ENCODE results near the gene TGFB1.

Gene TGFB1

DNA sequence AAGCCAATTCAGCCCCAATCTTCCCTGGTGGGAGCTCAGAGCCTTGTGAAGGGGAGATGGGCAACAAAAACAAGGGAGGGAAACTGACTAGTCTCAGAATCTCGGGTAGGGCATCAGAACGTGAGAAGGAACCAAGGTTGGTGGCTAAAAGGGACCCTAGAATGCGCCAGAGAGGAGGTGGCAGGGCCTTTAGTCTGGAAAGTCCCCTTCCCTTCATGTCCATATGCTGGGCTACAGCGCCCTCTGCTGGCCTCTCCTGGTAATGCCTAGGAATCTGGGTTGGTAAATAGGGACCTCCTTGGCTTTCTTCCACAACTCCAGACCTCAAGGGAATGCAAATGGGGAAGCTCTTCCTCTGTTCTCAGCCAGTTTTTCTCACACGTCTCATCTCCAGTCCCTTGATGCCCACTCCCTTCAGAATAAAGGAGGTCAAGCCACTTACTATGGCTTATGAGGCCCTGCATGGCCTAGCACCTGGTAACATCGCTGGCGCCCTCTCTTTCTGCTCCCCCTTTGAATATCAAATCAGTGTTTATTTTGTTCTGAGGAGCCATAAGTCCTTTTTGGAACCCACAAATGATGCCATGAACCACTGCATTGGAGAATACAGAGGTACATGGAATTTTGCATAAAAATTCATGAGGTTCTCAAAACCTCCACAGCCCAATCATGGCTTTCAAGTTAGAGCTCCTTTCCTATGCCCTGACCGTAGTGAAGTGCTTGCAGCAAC lies 45.1 kb downstream of the TGFB1 start:
- Histone ChIP-seq H3K27me3 (ENCODE audit: control insufficient read depth, insufficient read depth, low read length) (no peaks in the 10 kb centered on the region), H3K36me3 (ENCODE audit: control insufficient read depth, insufficient read depth, low read length) (peaks cover 32% of the 10 kb centered on the region), H3K4me1 (ENCODE audit: control insufficient read depth, insufficient read depth, low read length) (peaks cover 15% of the 10 kb centered on the region), H3K4me3 (ENCODE audit: low read length) (peak overlapping the region; percentile 97), H3K9ac (ENCODE audit: low read length) (no peak overlapping the region), H3K27ac (ENCODE audit: low read depth, low read length) (peak overlapping the region; percentile 97)

DNA sequence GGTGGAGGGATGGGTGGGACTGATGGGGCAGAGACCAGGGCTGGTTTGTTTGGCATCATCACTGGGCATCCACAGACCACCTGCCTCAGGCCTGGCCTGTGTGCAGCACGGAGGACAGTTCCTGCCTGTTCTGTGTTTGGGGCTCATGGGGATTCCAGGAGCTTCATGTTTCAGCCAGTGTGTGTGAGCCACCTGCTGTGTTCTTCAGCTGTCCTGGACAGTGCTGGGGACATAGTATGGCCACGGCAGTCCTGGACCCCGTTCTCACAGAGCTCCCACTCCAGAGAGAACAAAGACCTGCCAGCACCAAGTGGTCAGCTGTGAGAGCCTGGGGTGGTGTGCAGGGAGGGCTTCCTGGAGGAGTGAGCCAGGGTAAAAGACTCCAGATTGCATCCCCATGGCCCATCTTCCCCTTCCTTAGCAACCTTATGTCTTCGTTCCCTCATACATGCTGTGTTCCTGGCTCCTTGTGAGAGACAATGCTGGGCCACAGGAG lies 45.7 kb downstream of the TGFB1 start:
- Histone ChIP-seq H3K4me1 (ENCODE audit: control insufficient read depth, insufficient read depth, low read length) (peaks cover 15% of the 10 kb centered on the region), H3K36me3 (ENCODE audit: control insufficient read depth, insufficient read depth, low read length) (peaks cover 34% of the 10 kb centered on the region), H3K27me3 (ENCODE audit: control insufficient read depth, insufficient read depth, low read length) (no peaks in the 10 kb centered on the region), H3K9ac (ENCODE audit: low read length) (no peak overlapping the region), H3K27ac (ENCODE audit: low read depth, low read length) (peak overlapping the region; percentile 30), H3K4me3 (ENCODE audit: low read length) (no peak overlapping the region)

DNA sequence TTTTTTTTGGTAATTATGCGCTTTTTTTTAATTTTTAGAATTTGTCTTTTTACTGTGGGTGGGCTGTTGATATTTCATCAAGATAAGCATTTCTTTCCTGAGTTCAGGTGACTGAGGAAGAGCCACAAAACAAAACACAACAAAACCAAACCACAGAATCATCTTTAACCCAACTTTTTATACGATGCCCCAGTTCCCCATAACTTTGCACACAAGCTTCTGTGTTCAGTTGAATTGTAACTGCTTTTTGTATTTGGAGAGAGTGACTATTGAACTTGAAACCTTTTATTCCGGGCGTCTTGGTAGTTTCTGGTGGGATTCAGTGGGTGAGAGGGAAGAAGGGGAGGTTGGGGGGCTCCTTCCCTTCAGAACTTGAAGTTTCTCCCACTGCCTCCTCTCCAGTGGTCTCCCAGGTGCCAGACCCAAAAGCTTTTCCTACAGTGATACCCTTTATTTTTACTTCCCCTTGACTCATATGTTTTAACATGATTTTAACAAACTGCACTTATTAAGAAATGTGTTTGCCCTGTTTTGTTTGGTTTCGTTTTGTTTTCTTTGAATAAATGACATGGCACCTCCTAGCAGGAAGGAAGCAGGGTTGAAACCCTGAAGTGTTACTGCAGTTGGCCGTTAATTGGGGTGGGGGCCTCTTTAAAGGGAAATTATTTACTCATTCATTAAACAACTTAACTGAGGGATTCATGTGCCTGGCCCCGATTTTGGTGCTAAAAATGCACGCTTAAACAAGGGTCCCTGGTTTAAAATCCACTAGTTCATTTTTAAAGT lies 46.4 kb downstream of the TGFB1 start:
- H3K27ac ChIP-seq (ENCODE audit: low read depth, low read length), result peak overlapping the region; percentile 30
- no peak overlapping the region for H3K4me3 ChIP-seq (ENCODE audit: low read length)
- peaks cover 15% of the 10 kb centered on the region for H3K4me1 ChIP-seq (ENCODE audit: control insufficient read depth, insufficient read depth, low read length)
- H3K27me3 ChIP-seq (ENCODE audit: control insufficient read depth, insufficient read depth, low read length), result no peaks in the 10 kb centered on the region
- no peak overlapping the region for H3K9ac ChIP-seq (ENCODE audit: low read length)
- H3K36me3 ChIP-seq (ENCODE audit: control insufficient read depth, insufficient read depth, low read length), result peaks cover 40% of the 10 kb centered on the region

DNA sequence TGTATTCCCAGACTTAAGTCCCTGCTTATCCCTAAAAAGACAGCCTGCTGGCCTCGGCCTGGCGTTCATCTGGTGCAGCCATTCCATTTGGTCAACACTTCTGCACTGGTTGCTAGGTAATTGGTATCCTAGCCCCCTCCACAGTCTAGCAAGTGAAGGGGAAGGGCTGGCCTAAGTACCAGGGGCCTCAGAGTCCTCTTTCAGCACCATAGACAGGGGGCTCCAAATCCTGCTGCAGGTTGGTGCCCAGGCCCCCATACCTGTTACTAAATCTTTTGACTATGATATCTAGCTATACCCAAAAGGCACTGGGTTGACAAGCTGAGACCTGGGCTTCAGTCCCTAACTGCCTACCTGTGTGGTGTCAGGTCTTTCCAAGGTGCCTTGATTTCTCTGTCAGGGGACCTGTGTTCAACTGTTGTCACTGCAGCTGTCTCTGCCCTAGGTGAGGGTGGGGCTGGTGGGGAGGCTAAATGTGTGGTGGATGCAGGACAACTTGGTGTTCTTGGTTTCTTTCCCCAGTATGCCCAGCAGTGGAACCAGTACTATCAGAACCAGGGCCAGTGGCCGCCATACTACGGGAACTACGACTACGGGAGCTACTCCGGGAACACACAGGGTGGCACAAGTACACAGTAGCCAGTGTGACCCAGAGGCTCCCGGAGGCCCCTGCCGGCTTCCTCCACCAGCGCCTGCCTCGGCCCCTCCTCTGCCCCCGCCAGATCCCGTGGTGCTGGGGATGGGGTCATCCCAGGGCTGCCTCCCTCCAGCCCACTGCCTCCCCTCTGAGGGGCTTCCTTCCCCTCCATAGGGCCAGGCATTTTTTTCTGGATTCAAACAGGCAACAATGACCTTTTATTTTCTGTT lies 47.6 kb downstream of the TGFB1 start:
- no peaks in the 10 kb centered on the region for H3K27me3 ChIP-seq (ENCODE audit: control insufficient read depth, insufficient read depth, low read length)
- no peak overlapping the region for H3K4me3 ChIP-seq (ENCODE audit: low read length)
- H3K36me3 ChIP-seq (ENCODE audit: control insufficient read depth, insufficient read depth, low read length), result peaks cover 40% of the 10 kb centered on the region
- H3K27ac ChIP-seq (ENCODE audit: low read depth, low read length), result no peak overlapping the region
- H3K9ac ChIP-seq (ENCODE audit: low read length), result no peak overlapping the region
- peaks cover 15% of the 10 kb centered on the region for H3K4me1 ChIP-seq (ENCODE audit: control insufficient read depth, insufficient read depth, low read length)

DNA sequence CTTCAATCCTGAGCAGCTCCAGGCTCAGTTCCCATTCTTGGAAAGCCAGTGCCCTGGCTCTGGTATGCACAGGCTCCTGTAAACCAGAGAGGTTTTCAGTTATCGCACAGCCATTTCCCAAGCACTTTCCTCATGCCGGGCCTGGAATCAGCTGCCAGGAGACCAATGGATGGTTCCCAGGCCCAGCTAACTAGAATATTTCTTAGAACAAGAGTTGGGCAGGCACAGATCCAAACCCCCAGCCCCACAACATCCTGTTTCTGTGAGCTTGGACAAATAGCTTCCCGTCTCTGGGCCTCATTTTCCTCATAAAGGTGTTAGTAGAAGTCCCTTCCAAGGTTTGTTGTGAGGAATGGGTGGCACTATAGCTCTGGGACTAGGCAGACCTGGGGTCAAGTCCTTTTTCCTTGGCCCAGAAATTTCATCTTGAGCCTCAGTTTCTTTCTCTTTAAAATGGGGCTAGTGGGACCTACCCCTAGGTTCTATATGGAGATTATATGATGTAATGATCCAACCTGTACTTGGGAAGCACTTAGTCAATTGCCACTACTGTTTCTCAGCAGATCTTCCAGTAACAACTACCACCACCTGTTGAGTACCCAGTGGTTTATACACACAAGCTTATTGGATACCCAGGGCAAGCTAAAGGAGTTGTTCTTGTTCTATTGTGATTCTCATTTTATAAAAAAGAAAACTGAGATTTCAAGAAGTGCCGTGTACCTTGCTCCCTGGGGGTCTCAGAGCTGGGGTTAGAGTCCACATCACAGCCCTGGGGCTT lies 48.8 kb downstream of the TGFB1 start:
- Histone ChIP-seq H3K4me1 (ENCODE audit: control insufficient read depth, insufficient read depth, low read length) (peaks cover 15% of the 10 kb centered on the region), H3K36me3 (ENCODE audit: control insufficient read depth, insufficient read depth, low read length) (peaks cover 44% of the 10 kb centered on the region), H3K9ac (ENCODE audit: low read length) (no peak overlapping the region), H3K27me3 (ENCODE audit: control insufficient read depth, insufficient read depth, low read length) (no peaks in the 10 kb centered on the region), H3K27ac (ENCODE audit: low read depth, low read length) (no peak overlapping the region), H3K4me3 (ENCODE audit: low read length) (no peak overlapping the region)

DNA sequence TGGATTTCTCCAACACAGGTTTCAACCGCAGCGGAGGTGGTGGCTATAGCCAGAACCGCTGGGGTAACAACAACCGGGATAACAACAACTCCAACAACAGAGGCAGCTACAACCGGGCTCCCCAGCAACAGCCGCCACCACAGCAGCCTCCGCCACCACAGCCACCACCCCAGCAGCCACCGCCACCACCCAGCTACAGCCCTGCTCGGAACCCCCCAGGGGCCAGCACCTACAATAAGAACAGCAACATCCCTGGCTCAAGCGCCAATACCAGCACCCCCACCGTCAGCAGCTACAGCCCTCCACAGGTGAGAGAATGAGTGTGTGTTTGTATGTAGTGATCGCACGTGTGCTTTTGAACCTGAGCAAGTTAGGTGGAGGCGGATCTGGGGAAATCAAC lies 49.8 kb downstream of the TGFB1 start:
- Histone ChIP-seq H3K9ac (ENCODE audit: low read length) (no peak overlapping the region), H3K4me3 (ENCODE audit: low read length) (no peak overlapping the region), H3K4me1 (ENCODE audit: control insufficient read depth, insufficient read depth, low read length) (peaks cover 22% of the 10 kb centered on the region), H3K27me3 (ENCODE audit: control insufficient read depth, insufficient read depth, low read length) (no peaks in the 10 kb centered on the region), H3K36me3 (ENCODE audit: control insufficient read depth, insufficient read depth, low read length) (peaks cover 44% of the 10 kb centered on the region), H3K27ac (ENCODE audit: low read depth, low read length) (no peak overlapping the region)

DNA sequence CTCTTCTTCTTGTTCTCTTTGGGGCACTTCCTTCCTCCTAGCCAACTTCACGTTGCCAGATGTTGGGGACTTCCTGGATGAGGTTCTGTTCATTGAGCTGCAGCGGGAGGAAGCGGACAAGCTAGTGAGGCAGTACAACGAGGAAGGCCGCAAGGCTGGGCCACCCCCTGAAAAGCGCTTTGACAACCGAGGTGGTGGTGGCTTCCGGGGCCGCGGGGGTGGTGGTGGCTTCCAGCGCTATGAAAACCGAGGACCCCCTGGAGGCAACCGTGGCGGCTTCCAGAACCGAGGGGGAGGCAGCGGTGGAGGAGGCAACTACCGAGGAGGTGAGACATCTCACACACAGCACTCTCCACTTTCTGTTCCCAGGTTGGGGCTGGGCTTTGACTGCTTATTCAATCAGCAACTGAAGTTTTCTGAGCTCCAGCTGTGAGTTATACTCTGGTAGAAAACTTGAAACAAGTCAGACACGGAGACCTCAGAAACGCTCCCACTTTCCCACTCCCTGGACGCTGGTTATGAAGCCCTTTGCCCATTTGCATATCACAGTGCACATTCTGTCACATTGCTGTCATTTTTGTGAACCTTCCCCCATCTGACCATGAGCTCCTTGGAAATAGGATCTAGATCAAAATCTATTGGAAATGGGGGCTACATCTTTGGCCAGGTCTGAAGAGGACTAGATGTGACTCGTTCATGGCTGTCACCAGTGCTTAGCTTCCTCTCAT lies 50.9 kb downstream of the TGFB1 start:
- Histone ChIP-seq H3K4me3 (ENCODE audit: low read length) (no peak overlapping the region), H3K36me3 (ENCODE audit: control insufficient read depth, insufficient read depth, low read length) (peaks cover 44% of the 10 kb centered on the region), H3K9ac (ENCODE audit: low read length) (no peak overlapping the region), H3K27me3 (ENCODE audit: control insufficient read depth, insufficient read depth, low read length) (no peaks in the 10 kb centered on the region), H3K4me1 (ENCODE audit: control insufficient read depth, insufficient read depth, low read length) (peaks cover 26% of the 10 kb centered on the region), H3K27ac (ENCODE audit: low read depth, low read length) (no peak overlapping the region)

DNA sequence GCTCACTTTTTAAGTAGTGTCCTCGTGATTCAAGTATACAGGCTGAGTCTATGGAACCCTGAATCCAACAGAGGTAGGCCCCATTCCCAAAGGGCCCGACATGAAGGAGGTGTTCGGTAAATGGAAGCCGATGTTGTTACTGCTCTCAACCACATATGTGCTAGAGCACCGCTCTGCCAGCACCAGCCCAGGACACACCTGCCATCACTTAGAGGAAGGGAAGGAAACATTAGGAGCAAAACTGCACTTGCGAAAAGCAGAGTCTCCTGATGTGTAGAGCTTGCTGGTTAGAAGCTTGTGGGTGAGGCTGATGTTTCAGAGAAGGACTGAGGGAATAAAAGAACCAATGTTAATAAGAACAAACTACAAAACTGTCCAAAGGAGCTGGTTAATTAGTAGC lies 53.2 kb downstream of the TGFB1 start:
- peak overlapping the region; percentile 83 for H3K27ac ChIP-seq (ENCODE audit: low read depth, low read length)

DNA sequence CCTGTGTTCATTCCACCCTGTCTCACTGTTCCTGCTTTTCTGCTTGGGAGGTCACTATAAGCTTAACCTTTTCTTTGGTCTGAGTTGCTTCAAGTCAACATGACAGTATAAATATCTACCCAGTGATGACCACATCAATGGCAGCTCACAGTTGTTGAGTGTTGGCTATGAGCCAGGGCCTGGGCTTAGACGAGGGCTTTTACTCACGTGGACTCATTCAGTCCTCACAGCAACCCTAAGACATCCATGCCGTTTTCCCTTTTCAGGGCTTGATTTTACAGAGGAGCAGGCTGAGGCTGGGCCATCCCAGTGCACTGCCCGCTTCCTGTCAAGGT lies 54.0 kb downstream of the TGFB1 start:
- Histone ChIP-seq H3K36me3 (ENCODE audit: control insufficient read depth, insufficient read depth, low read length) (peaks cover 41% of the 10 kb centered on the region), H3K4me3 (ENCODE audit: low read length) (no peak overlapping the region), H3K4me1 (ENCODE audit: control insufficient read depth, insufficient read depth, low read length) (peaks cover 36% of the 10 kb centered on the region), H3K27me3 (ENCODE audit: control insufficient read depth, insufficient read depth, low read length) (no peaks in the 10 kb centered on the region), H3K9ac (ENCODE audit: low read length) (no peak overlapping the region), H3K27ac (ENCODE audit: low read depth, low read length) (peak overlapping the region; percentile 83)

More for the DNA sequence above, 53.2 kb downstream of the TGFB1 start:
- Histone ChIP-seq H3K27me3 (ENCODE audit: control insufficient read depth, insufficient read depth, low read length) (no peaks in the 10 kb centered on the region), H3K4me3 (ENCODE audit: low read length) (no peak overlapping the region), H3K4me1 (ENCODE audit: control insufficient read depth, insufficient read depth, low read length) (peaks cover 36% of the 10 kb centered on the region), H3K36me3 (ENCODE audit: control insufficient read depth, insufficient read depth, low read length) (peaks cover 41% of the 10 kb centered on the region), H3K9ac (ENCODE audit: low read length) (no peak overlapping the region)

DNA sequence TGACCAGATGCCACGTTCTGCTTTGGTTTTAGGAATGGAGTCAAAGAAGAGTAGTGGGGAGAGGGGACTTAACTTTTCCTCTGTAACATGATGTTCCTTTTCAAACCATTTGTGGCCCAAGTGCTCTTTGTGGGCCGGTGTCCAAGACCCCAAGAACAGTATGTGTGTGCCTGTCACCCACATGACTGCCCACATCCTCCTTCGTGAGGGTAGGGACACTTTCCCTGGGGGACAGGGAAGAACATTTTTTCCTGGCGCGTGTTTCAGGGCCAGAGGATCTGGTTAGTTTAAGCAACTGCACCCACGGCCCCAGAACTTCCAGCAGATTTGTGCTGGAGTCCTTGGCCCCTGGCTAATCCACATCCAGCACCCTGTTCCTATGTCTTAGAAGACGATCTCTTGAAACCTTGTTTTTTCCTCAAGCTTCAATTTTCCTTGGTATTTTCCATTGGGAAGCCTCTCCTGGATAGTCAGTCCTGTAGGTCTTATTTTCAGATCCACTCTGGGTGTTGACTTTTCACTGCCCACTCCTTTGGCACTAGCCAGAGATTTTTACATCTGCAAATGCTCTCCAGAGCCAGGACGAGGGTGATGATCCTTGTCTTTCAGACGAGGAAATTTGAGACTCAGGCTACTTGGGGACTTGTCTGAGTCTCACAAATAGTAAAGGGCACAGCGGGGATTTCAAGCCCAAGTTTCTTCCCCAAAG lies 54.5 kb downstream of the TGFB1 start:
- Histone ChIP-seq H3K4me1 (ENCODE audit: control insufficient read depth, insufficient read depth, low read length) (peaks cover 36% of the 10 kb centered on the region), H3K36me3 (ENCODE audit: control insufficient read depth, insufficient read depth, low read length) (peaks cover 41% of the 10 kb centered on the region), H3K27me3 (ENCODE audit: control insufficient read depth, insufficient read depth, low read length) (no peaks in the 10 kb centered on the region), H3K9ac (ENCODE audit: low read length) (no peak overlapping the region), H3K27ac (ENCODE audit: low read depth, low read length) (peak overlapping the region; percentile 83), H3K4me3 (ENCODE audit: low read length) (no peak overlapping the region)
